Measurements from ENCODE around the gene BPIFB2.

The BPIFB2 gene

GRCh38 chr20:33008336-33009213, 1.1 kb downstream of the BPIFB2 start:
- DNase-seq = no peak

GRCh38 chr20:33009214-33010132, 2.0 kb downstream of the BPIFB2 start:
- DNase-seq = no peak

GRCh38 chr20:33010133-33010504, 2.6 kb downstream of the BPIFB2 start:
- no peak for DNase-seq

GRCh38 chr20:33010674-33011449, 3.4 kb downstream of the BPIFB2 start:
- no peak for DNase-seq

- DNase-seq = no peak
Observed at GRCh38 chr20:33012327-33013189, 5.1 kb downstream of the BPIFB2 start.

- no peak for DNase-seq
Observed at GRCh38 chr20:33013701-33014326, 6.3 kb downstream of the BPIFB2 start.

GRCh38 chr20:33014336-33015113, 7.0 kb downstream of the BPIFB2 start:
- no peak for DNase-seq

- DNase-seq = no peak
Observed at GRCh38 chr20:33015114-33015484, 7.6 kb downstream of the BPIFB2 start.

GRCh38 chr20:33015700-33016580, 8.4 kb downstream of the BPIFB2 start:
- no peak for DNase-seq

GRCh38 chr20:33016581-33017109, 9.1 kb downstream of the BPIFB2 start:
- no peak for DNase-seq

GRCh38 chr20:33017542-33017941, 10.0 kb downstream of the BPIFB2 start:
- DNase-seq = no peak

- no peak for DNase-seq
Observed at GRCh38 chr20:33018169-33018931, 10.8 kb downstream of the BPIFB2 start.

GRCh38 chr20:33019465-33020277, 12.2 kb downstream of the BPIFB2 start:
- DNase-seq = no peak

GRCh38 chr20:33020278-33021161, 13.0 kb downstream of the BPIFB2 start:
- DNase-seq = no peak

- no peak for DNase-seq
Observed at GRCh38 chr20:33021879-33022278, 14.4 kb downstream of the BPIFB2 start.

GRCh38 chr20:33022289-33022688, 14.8 kb downstream of the BPIFB2 start:
- DNase-seq = no peak

All from activated CD4-positive, CD25-positive, alpha-beta regulatory T cell treated with anti-CD3 and anti-CD28 coated beads, Interleukin-2, amount 50 U/mL, for 72 hours (primary cell).